Smooth muscle cell (in vitro differentiated cells): Measurements from ENCODE around the gene GMPR2. TPM values are rescaled to one million over a fixed set of nuclear protein-coding genes. Genes with fewer than 3 reads are reported as not detected.

Experiments
- DNase-seq: peaks from one replicate; lab custom pipeline; 2025; ENCODE audit not compliant: unreplicated experiment; lab: John Stamatoyannopoulos, UW
- H2AFZ ChIP-seq: fragments of 200-600 bp; sonication (generic); 2 replicates; pipeline ENCODE4 v1.6.0; 2016; ENCODE audit warnings: antibody characterized with exemption, low read depth, mild to moderate bottlenecking
- H3F3A ChIP-seq: fragments of 200-600 bp; sonication (generic); 2 replicates; pipeline ENCODE4 v1.6.0; 2017; ENCODE audit warnings: antibody characterized with exemption, low read depth
- H3K27ac ChIP-seq: fragments of 200-600 bp; sonication (generic); 2 replicates; pipeline ENCODE4 v1.5.1; 2016; ENCODE audit warnings: low read depth, mild to moderate bottlenecking
- H3K27me3 ChIP-seq: fragments of 200-600 bp; sonication (generic); 2 replicates; pipeline ENCODE4 v1.6.1; 2016; ENCODE audit warnings: low read depth, mild to moderate bottlenecking
- H3K36me3 ChIP-seq: fragments of 200-600 bp; sonication (generic); 2 replicates; pipeline ENCODE4 v1.5.1; 2016; ENCODE audit warnings: low read depth
- H3K4me1 ChIP-seq: fragments of 200-600 bp; sonication (generic); 2 replicates; pipeline ENCODE4 v1.5.1; 2016; ENCODE audit warnings: low read depth
- H3K4me2 ChIP-seq: fragments of 200-600 bp; sonication (generic); 2 replicates; pipeline ENCODE4 v1.6.0; 2016; ENCODE audit warnings: mild to moderate bottlenecking
- H3K4me3 ChIP-seq: fragments of 200-600 bp; sonication (generic); 2 replicates; pipeline ENCODE4 v1.5.1; 2016; ENCODE audit warnings: mild to moderate bottlenecking
- H3K79me2 ChIP-seq: fragments of 200-600 bp; sonication (generic); 2 replicates; pipeline ENCODE4 v1.6.0; 2016; ENCODE audit warnings: low read depth, mild to moderate bottlenecking
- H3K9ac ChIP-seq: fragments of 200-600 bp; sonication (generic); 2 replicates; pipeline ENCODE4 v1.6.0; 2016; ENCODE audit warnings: low read depth
- H3K9me3 ChIP-seq: fragments of 200-600 bp; sonication (generic); replicated peaks from 2 replicates; pipeline ENCODE4 v1.5.1; 2016; ENCODE audit warnings: low read depth
- H4K20me1 ChIP-seq: fragments of 200-600 bp; sonication (generic); 2 replicates; pipeline ENCODE4 v1.6.0; 2016; ENCODE audit warnings: low read depth
- CTCF ChIP-seq: fragments of 200-600 bp; sonication (generic); IDR thresholded peaks from 2 replicates; pipeline ENCODE4 v1.5.1; 2017; ENCODE audit warnings: borderline replicate concordance, mild to moderate bottlenecking, antibody characterized with exemption; ENCODE audit not compliant: insufficient read depth, poor library complexity, severe bottlenecking
- WGBS: methylation state at CpG from one replicate; pipeline ENCODE4 v1.1.7; 2016; ENCODE audit warnings: low lambda C conversion rate; 5-methylcytosine and 5-hydroxymethylcytosine counted together
- polyA plus RNA-seq: library from polyadenylated mRNA; unstranded; fragments of >200 nt; fragmentation: Nextera tagmentation; extraction: Ambion mirVana; gene quantifications from 2 replicates; pipeline ENCODE4 v1.2.1, GENCODE V29; 2016
- total RNA-seq: library from RNA; depleted of rRNA; stranded (reverse); fragments of >200 nt; gene quantifications from 2 replicates; pipeline ENCODE4 v1.2.3, GENCODE V29; 2014

The GMPR2 gene
- total and polyA plus RNA-seq, 2 experiments from 2014 or later, result 43.4 to 65.0 TPM

DNA sequence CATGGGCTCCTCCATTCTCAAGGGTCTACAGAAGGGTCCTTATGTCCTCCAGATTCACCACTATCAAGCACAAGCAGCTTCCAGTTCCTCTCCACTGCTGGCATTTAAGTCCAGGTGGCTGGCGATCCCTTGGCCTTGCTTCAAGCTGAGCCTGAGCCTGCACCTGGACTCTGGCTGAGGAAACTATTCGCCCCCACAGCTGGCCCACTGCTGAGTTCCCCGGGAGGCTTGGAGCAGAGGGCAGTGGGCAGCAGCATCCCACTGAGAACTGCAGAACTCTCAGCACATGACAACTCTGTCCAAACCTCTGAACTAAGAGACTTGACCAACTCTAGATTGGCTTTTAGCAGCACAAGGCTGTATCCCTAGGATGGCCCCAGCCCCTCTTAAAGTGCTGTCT lies 50.0 kb downstream of the GMPR2 start:
- H2AFZ ChIP-seq, result no peak overlapping the region
- WGBS, result 90% methylated on average over 3 of the region's 3 CpGs
- H3K4me1 ChIP-seq, result no peaks in the 10 kb centered on the region
- no peak overlapping the region for H3K9ac ChIP-seq
- H3K9me3 ChIP-seq, result no peaks in the 10 kb centered on the region
- H3K36me3 ChIP-seq, result no peaks in the 10 kb centered on the region
- no peak for TF ChIP-seq CTCF
- no peak overlapping the region for H3K27ac ChIP-seq
- H3K4me2 ChIP-seq, result no peak overlapping the region
- H3K79me2 ChIP-seq, result no peaks in the 10 kb centered on the region
- DNase-seq, result no peak
- no peaks in the 10 kb centered on the region for H3K27me3 ChIP-seq
- H3K4me3 ChIP-seq, result no peak overlapping the region
- H4K20me1 ChIP-seq, result no peaks in the 10 kb centered on the region
- H3F3A ChIP-seq, result no peaks in the 10 kb centered on the region

DNA sequence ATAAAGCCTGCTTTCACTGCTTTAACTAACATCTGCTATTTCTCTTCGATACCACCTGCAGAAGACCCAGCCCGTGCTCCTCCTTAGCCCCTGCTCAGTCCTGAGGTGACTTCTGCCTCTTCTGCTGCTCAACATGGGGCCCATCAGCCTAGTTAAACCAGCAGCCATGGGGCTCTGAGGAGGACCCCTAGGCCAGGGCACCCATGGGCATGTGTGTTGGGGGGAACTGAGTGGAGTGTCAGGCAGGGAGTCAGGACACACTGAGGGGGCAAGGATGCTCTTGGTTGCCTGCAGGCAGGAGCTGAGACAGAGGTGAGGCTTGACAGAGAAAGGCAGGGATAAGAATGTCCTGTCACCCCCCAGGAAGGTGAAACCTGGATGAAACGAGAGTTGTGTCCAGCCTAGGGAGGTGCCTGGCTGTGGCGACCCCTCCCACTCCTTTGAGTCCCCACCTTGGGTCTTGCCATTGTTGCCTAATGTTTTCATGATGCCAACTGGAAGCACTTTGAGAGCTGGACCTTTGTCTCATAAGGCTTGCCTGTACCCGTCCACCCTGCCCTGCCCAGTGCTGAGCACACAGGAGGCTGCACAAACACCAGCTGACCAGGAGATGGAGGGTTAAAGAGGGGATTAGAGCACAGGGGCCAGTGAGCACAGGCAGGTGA lies 51.2 kb downstream of the GMPR2 start:
- TF ChIP-seq CTCF, result no peak
- no peaks in the 10 kb centered on the region for H3K9me3 ChIP-seq
- H2AFZ ChIP-seq, result no peak overlapping the region
- H3K36me3 ChIP-seq, result no peaks in the 10 kb centered on the region
- H3K27me3 ChIP-seq, result no peaks in the 10 kb centered on the region
- H3K9ac ChIP-seq, result no peak overlapping the region
- H3K27ac ChIP-seq, result no peak overlapping the region
- no peaks in the 10 kb centered on the region for H3K4me1 ChIP-seq
- H3K79me2 ChIP-seq, result no peaks in the 10 kb centered on the region
- 95% methylated on average over 5 of the region's 5 CpGs for WGBS
- no peaks in the 10 kb centered on the region for H3F3A ChIP-seq
- H3K4me3 ChIP-seq, result no peak overlapping the region
- DNase-seq, result no peak
- H3K4me2 ChIP-seq, result no peak overlapping the region
- no peaks in the 10 kb centered on the region for H4K20me1 ChIP-seq

DNA sequence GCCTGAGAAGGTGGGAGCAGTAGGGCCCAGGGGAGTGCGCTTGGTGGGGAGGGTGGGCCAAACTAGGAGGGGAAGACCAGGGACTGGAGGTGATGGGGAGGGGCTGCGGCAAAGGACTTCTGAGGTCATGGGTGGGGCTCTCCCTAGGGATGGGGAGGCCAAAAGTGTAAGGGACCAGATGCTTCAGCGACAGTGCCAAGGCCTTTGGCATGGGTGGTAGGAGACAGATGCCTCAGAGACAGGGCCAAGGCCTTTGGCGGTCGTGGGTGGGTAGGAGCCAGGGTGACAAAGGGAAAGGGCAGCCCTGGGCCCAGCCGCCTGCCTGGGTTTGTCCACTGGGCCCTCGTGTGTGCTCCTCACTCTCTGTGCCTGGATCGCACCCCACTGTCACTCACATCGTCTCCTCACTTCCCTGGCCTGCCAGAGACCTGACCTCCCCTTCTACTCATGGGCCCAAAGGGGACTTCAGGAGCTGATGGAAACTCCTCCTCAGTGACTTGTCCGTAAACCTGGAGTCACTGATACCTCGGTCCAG lies 51.8 kb downstream of the GMPR2 start:
- WGBS, result 94% methylated on average over 9 of the region's 11 CpGs
- TF ChIP-seq CTCF, result no peak
- no peaks in the 10 kb centered on the region for H3K4me1 ChIP-seq

GRCh38 chr14:24285351-24285750 lies 52.6 kb downstream of the GMPR2 start:
- 47% methylated on average over 4 of the region's 4 CpGs for WGBS
- Histone ChIP-seq H3K4me3 (no peak overlapping the region), H3K4me2 (no peak overlapping the region), H2AFZ (no peak overlapping the region), H3K9me3 (no peaks in the 10 kb centered on the region), H3F3A (no peaks in the 10 kb centered on the region), H3K4me1 (no peaks in the 10 kb centered on the region), H4K20me1 (no peaks in the 10 kb centered on the region), H3K27me3 (no peaks in the 10 kb centered on the region), H3K36me3 (no peaks in the 10 kb centered on the region), H3K79me2 (no peaks in the 10 kb centered on the region), H3K9ac (no peak overlapping the region), H3K27ac (peak overlapping the region; percentile 22)
- DNase-seq, result no peak
- TF ChIP-seq CTCF, result no peak

More for the DNA sequence above, 51.8 kb downstream of the GMPR2 start:
- Histone ChIP-seq H3K4me3 (no peak overlapping the region), H3K27ac (peak overlapping the region; percentile 22), H3K79me2 (no peaks in the 10 kb centered on the region), H4K20me1 (no peaks in the 10 kb centered on the region), H3K4me2 (no peak overlapping the region), H3K9ac (no peak overlapping the region), H3F3A (no peaks in the 10 kb centered on the region), H3K36me3 (no peaks in the 10 kb centered on the region), H2AFZ (no peak overlapping the region), H3K27me3 (no peaks in the 10 kb centered on the region), H3K9me3 (no peaks in the 10 kb centered on the region)
- DNase-seq, result no peak
